WTC11 (cell line): ENCODE data around the gene RELT. TPM values are rescaled to one million over a fixed set of nuclear protein-coding genes. Genes with fewer than 3 reads are reported as not detected.

Source experiments
- ATAC-seq: fragments of 200-7000 bp; cut with Tn5 transposase; 2 replicates; pipeline ENCODE4 v1.10.0; 2021; ENCODE audit warnings: mild to moderate bottlenecking, moderate library complexity
- CTCF ChIA-PET: fragments of 300-600 bp; sonication (Branson Sonifier 250); formaldehyde crosslinking; loops from one replicate; lab custom pipeline; 2021; ENCODE audit warnings: antibody characterized with exemption; lab: Charles Lee
- POLR2A ChIA-PET: fragments of 350-600 bp; sonication (Branson Sonifier 250); formaldehyde crosslinking; loops from one replicate; lab custom pipeline; 2021; ENCODE audit warnings: antibody characterized with exemption; lab: Charles Lee
- DNase-seq: peaks from one replicate; pipeline ENCODE4 v3.0.0; 2021; ENCODE audit warnings: low spot score
- H3K27ac Mint-ChIP-seq: 2 replicates; pipeline ENCODE4 v1.8.0; 2021; ENCODE audit warnings: mixed read lengths
- H3K27me3 Mint-ChIP-seq: 2 replicates; pipeline ENCODE4 v1.8.0; 2021; ENCODE audit warnings: low read depth, mild to moderate bottlenecking, moderate library complexity, mixed read lengths
- H3K36me3 Mint-ChIP-seq: 2 replicates; pipeline ENCODE4 v1.8.0; 2021; ENCODE audit warnings: mixed read lengths
- H3K4me1 Mint-ChIP-seq: 2 replicates; pipeline ENCODE4 v1.8.0; 2022; ENCODE audit warnings: mixed read lengths
- H3K4me3 Mint-ChIP-seq: 2 replicates; pipeline ENCODE4 v1.8.0; 2021; ENCODE audit warnings: mild to moderate bottlenecking, moderate library complexity, mixed read lengths
- H3K9me3 Mint-ChIP-seq: 2 replicates; pipeline ENCODE4 v1.8.0; 2021; ENCODE audit warnings: mixed read lengths
- CBFB ChIP-seq: sonication (generic); formaldehyde crosslinking; IDR thresholded peaks from 2 replicates; pipeline ENCODE4 v1.8.1; 2022; ENCODE audit warnings: mild to moderate bottlenecking, low read depth, missing genetic modification reagents
- CREB1 ChIP-seq: sonication (generic); formaldehyde crosslinking; IDR thresholded peaks from 2 replicates; pipeline ENCODE4 v1.8.0; 2023; ENCODE audit warnings: mild to moderate bottlenecking, missing genetic modification reagents
- ESRRA ChIP-seq: sonication (generic); formaldehyde crosslinking; IDR thresholded peaks from 2 replicates; pipeline ENCODE4 v1.8.1; 2022; ENCODE audit warnings: mild to moderate bottlenecking, missing genetic modification reagents, borderline replicate concordance
- FOXJ3 ChIP-seq: sonication (generic); formaldehyde crosslinking; IDR thresholded peaks from 2 replicates; pipeline ENCODE4 v1.9.0; 2021; ENCODE audit warnings: missing genetic modification reagents, mild to moderate bottlenecking, borderline replicate concordance
- GABPB1 ChIP-seq: sonication (generic); formaldehyde crosslinking; IDR thresholded peaks from 2 replicates; pipeline ENCODE4 v1.8.1; 2023; ENCODE audit warnings: mild to moderate bottlenecking, missing genetic modification reagents
- JAZF1 ChIP-seq: fragments of 250-450 bp; sonication (Bioruptor Pico); IDR thresholded peaks from 2 replicates; pipeline ENCODE4 v1.9.0; 2021; ENCODE audit warnings: moderate library complexity, mild to moderate bottlenecking, inconsistent platforms
- NFE2L1 ChIP-seq: sonication (generic); formaldehyde crosslinking; IDR thresholded peaks from 2 replicates; pipeline ENCODE4 v1.8.1; 2023; ENCODE audit warnings: missing genetic modification reagents
- SMAD4 ChIP-seq: sonication (generic); formaldehyde crosslinking; IDR thresholded peaks from 2 replicates; pipeline ENCODE4 v1.8.0; 2022; ENCODE audit warnings: mild to moderate bottlenecking, missing genetic modification reagents
- TEAD4 ChIP-seq: sonication (generic); formaldehyde crosslinking; IDR thresholded peaks from 2 replicates; pipeline ENCODE4 v1.8.0; 2022; ENCODE audit warnings: mild to moderate bottlenecking, missing genetic modification reagents
- ZNF138 ChIP-seq: sonication (generic); formaldehyde crosslinking; conservative IDR thresholded peaks from 2 replicates; pipeline ENCODE4 v1.8.1; 2022; ENCODE audit warnings: mild to moderate bottlenecking, moderate library complexity, missing genetic modification reagents
- ZNF232 ChIP-seq: sonication (generic); formaldehyde crosslinking; IDR thresholded peaks from 2 replicates; pipeline ENCODE4 v1.8.0; 2022; ENCODE audit warnings: mild to moderate bottlenecking, missing genetic modification reagents
- ZNF317 ChIP-seq: sonication (generic); formaldehyde crosslinking; IDR thresholded peaks from 2 replicates; pipeline ENCODE4 v1.8.1; 2023; ENCODE audit warnings: low read depth, mild to moderate bottlenecking, moderate library complexity, missing genetic modification reagents, borderline replicate concordance
- ZNF423 ChIP-seq: fragments of 250-450 bp; sonication (Bioruptor Pico); IDR thresholded peaks from 2 replicates; pipeline ENCODE4 v2.1.2; 2022; ENCODE audit warnings: mild to moderate bottlenecking, moderate library complexity
- total RNA-seq: library from RNA; stranded (reverse); gene quantifications from 3 replicates; pipeline ENCODE4 v1.2.3, GENCODE V29; 2021
- TF ChIP-seq, protein P1 (sequence below): fragments of 200-600 bp; IDR thresholded peaks from 2 replicates; pipeline ENCODE4 v1.8.0; 2022; ENCODE audit warnings: antibody characterized with exemption
- TF ChIP-seq, protein P2 (sequence below): sonication (generic); formaldehyde crosslinking; IDR thresholded peaks from 2 replicates; pipeline ENCODE4 v1.8.1; 2023; ENCODE audit warnings: mild to moderate bottlenecking, moderate library complexity, missing genetic modification reagents
- TF ChIP-seq, protein P3 (sequence below): sonication (generic); formaldehyde crosslinking; IDR thresholded peaks from 2 replicates; pipeline ENCODE4 v1.8.1; 2022; ENCODE audit warnings: missing genetic modification reagents, borderline replicate concordance
- TF ChIP-seq, protein P4 (sequence below): sonication (generic); formaldehyde crosslinking; IDR thresholded peaks from 2 replicates; pipeline ENCODE4 v1.8.0; 2022; ENCODE audit warnings: mild to moderate bottlenecking, missing genetic modification reagents
- TF ChIP-seq, protein P5 (sequence below): fragments of 250-450 bp; sonication (Bioruptor Pico); conservative IDR thresholded peaks from 2 replicates; pipeline ENCODE4 v1.9.0; 2021; ENCODE audit warnings: mild to moderate bottlenecking
- TF ChIP-seq, protein P6 (sequence below): sonication (generic); formaldehyde crosslinking; IDR thresholded peaks from 2 replicates; pipeline ENCODE4 v1.8.0; 2022; ENCODE audit warnings: mild to moderate bottlenecking, missing genetic modification reagents
- TF ChIP-seq, protein P7 (sequence below): sonication (generic); formaldehyde crosslinking; IDR thresholded peaks from 2 replicates; pipeline ENCODE4 v1.8.1; 2022; ENCODE audit warnings: mild to moderate bottlenecking, missing genetic modification reagents, moderate library complexity, borderline replicate concordance
- TF ChIP-seq, protein P8 (sequence below): sonication (generic); formaldehyde crosslinking; IDR thresholded peaks from 2 replicates; pipeline ENCODE4 v1.8.1; 2023; ENCODE audit warnings: mild to moderate bottlenecking, missing genetic modification reagents, moderate library complexity

RELT gene
- total RNA-seq, 1 experiment from 2014 or later = 6.7 TPM

DNA sequence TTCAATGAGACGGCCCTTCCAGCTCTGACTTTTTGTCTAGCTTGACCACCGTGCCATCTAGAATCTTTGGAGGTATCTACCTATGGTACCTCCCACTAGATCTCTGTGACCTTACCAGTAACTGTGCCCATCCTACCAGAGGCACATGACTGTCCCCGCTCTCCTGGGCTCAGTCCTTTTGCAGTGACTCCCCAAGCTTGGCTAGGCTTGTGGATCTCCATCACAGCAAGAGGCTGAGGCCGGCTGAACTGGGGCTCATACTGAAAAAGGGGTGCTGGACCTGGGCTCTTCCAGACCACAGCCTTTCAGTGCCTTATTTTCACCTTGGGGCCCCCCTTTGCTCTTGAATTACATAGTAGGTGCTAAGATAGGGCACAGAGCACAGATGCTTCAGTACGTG, 27.3 kb downstream of the RELT start:
- no peaks in the 10 kb centered on the region for H3K9me3 Mint-ChIP-seq
- no peaks in the 10 kb centered on the region for H3K27me3 Mint-ChIP-seq
- peaks cover 5% of the 10 kb centered on the region; the same call in 1 of the 2 replicates for H3K36me3 Mint-ChIP-seq
- no peak overlapping the region for H3K4me3 Mint-ChIP-seq
- H3K27ac Mint-ChIP-seq = no peak overlapping the region
- POLR2A ChIA-PET = no interaction called here
- peaks cover 6% of the 10 kb centered on the region for H3K4me1 Mint-ChIP-seq
- no peak for DNase-seq
- TF ChIP-seq ESRRA (no peak), JAZF1 (no peak), FOXJ3 (CRISPR knock-in tag) (no peak)
- TF ChIP-seq, protein P1, sequence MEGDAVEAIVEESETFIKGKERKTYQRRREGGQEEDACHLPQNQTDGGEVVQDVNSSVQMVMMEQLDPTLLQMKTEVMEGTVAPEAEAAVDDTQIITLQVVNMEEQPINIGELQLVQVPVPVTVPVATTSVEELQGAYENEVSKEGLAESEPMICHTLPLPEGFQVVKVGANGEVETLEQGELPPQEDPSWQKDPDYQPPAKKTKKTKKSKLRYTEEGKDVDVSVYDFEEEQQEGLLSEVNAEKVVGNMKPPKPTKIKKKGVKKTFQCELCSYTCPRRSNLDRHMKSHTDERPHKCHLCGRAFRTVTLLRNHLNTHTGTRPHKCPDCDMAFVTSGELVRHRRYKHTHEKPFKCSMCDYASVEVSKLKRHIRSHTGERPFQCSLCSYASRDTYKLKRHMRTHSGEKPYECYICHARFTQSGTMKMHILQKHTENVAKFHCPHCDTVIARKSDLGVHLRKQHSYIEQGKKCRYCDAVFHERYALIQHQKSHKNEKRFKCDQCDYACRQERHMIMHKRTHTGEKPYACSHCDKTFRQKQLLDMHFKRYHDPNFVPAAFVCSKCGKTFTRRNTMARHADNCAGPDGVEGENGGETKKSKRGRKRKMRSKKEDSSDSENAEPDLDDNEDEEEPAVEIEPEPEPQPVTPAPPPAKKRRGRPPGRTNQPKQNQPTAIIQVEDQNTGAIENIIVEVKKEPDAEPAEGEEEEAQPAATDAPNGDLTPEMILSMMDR = 0 out of 2 replicates have a peak, but pooled peaks have one; percentile 1
- TF ChIP-seq, protein P2, sequence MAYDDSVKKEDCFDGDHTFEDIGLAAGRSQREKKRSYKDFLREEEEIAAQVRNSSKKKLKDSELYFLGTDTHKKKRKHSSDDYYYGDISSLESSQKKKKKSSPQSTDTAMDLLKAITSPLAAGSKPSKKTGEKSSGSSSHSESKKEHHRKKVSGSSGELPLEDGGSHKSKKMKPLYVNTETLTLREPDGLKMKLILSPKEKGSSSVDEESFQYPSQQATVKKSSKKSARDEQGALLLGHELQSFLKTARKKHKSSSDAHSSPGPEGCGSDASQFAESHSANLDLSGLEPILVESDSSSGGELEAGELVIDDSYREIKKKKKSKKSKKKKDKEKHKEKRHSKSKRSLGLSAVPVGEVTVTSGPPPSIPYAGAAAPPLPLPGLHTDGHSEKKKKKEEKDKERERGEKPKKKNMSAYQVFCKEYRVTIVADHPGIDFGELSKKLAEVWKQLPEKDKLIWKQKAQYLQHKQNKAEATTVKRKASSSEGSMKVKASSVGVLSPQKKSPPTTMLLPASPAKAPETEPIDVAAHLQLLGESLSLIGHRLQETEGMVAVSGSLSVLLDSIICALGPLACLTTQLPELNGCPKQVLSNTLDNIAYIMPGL (CRISPR knock-in tag) = no peak
- CTCF ChIA-PET = interaction anchor here (1.1 to 6.8 kb wide), 8 partner anchors 10 to 258 kb away, joined by 3 to 54 read pairs (median 11); no protein-coding TSS in a partner anchor
- no peak for ATAC-seq

DNA sequence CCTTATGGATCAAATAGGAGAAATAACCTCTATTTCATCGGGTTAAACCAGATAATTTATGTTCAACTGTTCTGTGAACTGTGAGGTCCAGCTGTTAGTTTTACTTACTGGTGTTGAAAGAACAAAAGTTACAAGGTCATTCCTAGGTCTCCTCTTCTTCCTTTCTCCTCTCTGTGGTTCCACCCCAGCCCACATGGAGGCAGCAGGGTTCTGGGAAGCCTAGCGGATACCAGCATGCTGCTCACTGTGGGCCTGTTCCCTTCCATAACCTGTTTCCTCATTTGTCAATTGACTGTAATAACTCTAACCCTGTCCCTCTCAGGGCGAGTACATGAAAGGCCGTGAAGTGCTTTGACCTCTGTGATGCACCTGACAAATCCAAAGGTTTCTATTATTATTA, 27.8 kb downstream of the RELT start:
- DNase-seq = peak; percentile 66
- peak; percentile 91 for ATAC-seq
- ChIA-PET CTCF (interaction anchor here (1.1 to 6.8 kb wide), 7 partner anchors 11 to 257 kb away, joined by 3 to 54 read pairs (median 10); no protein-coding TSS in a partner anchor), POLR2A (no interaction called here)
- Mint-ChIP-seq H3K4me1 (peaks cover 6% of the 10 kb centered on the region), H3K4me3 (no peak overlapping the region), H3K27me3 (no peaks in the 10 kb centered on the region), H3K27ac (no peak overlapping the region), H3K36me3 (peaks cover 9% of the 10 kb centered on the region), H3K9me3 (no peaks in the 10 kb centered on the region)
- TF ChIP-seq ZNF317 (no peak), SMAD4 (CRISPR knock-in tag) (no peak), ZNF138 (no peak), TEAD4 (CRISPR knock-in tag) (no peak), CBFB (CRISPR knock-in tag) (no peak), ZNF423 (CRISPR knock-in tag) (no peak), GABPB1 (no peak), ZNF232 (CRISPR knock-in tag) (no peak), CREB1 (no peak), NFE2L1 (CRISPR knock-in tag) (no peak)
- TF ChIP-seq, protein P3, sequence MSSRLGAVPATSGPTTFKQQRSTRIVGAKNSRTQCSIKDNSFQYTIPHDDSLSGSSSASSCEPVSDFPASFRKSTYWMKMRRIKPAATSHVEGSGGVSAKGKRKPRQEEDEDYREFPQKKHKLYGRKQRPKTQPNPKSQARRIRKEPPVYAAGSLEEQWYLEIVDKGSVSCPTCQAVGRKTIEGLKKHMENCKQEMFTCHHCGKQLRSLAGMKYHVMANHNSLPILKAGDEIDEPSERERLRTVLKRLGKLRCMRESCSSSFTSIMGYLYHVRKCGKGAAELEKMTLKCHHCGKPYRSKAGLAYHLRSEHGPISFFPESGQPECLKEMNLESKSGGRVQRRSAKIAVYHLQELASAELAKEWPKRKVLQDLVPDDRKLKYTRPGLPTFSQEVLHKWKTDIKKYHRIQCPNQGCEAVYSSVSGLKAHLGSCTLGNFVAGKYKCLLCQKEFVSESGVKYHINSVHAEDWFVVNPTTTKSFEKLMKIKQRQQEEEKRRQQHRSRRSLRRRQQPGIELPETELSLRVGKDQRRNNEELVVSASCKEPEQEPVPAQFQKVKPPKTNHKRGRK (CRISPR knock-in tag) = no peak
- TF ChIP-seq, protein P4, sequence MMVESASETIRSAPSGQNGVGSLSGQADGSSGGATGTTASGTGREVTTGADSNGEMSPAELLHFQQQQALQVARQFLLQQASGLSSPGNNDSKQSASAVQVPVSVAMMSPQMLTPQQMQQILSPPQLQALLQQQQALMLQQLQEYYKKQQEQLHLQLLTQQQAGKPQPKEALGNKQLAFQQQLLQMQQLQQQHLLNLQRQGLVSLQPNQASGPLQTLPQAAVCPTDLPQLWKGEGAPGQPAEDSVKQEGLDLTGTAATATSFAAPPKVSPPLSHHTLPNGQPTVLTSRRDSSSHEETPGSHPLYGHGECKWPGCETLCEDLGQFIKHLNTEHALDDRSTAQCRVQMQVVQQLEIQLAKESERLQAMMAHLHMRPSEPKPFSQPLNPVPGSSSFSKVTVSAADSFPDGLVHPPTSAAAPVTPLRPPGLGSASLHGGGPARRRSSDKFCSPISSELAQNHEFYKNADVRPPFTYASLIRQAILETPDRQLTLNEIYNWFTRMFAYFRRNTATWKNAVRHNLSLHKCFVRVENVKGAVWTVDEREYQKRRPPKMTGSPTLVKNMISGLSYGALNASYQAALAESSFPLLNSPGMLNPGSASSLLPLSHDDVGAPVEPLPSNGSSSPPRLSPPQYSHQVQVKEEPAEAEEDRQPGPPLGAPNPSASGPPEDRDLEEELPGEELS (CRISPR knock-in tag) = no peak
- TF ChIP-seq, protein P5, sequence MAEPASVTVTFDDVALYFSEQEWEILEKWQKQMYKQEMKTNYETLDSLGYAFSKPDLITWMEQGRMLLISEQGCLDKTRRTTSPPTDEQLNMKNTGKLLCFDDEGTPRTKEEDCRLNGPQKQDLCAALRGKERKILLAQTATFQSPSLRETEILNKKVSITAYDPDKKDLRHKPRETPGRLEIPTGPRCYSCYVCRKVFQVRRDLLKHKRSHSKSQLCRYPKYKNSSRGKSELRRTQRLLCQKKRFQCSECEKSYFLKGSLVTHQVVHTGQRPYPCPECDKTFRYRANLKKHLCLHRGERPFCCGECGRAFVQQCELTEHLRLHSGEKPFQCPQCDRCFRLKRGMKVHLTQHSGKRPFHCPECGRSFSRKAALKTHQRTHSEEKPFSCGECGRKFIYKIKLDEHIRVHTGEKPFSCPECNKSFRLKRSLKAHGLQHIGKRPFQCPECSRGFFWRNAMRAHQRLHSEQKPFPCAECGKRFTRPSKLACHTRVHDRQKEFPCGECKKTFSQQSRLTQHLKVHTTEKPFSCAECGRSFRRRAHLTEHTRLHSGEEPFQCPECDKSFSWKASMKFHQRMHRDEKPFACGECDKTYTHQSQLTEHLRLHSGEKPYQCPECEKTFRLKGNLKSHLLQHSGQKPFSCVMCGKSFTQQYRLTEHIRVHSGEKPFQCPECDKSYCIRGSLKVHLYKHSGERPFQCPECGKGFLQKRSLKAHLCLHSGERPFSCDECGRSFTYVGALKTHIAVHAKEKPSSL (CRISPR knock-in tag) = no peak
- TF ChIP-seq, protein P6, sequence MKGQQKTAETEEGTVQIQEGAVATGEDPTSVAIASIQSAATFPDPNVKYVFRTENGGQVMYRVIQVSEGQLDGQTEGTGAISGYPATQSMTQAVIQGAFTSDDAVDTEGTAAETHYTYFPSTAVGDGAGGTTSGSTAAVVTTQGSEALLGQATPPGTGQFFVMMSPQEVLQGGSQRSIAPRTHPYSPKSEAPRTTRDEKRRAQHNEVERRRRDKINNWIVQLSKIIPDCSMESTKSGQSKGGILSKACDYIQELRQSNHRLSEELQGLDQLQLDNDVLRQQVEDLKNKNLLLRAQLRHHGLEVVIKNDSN (CRISPR knock-in tag) = no peak
- TF ChIP-seq, protein P7, sequence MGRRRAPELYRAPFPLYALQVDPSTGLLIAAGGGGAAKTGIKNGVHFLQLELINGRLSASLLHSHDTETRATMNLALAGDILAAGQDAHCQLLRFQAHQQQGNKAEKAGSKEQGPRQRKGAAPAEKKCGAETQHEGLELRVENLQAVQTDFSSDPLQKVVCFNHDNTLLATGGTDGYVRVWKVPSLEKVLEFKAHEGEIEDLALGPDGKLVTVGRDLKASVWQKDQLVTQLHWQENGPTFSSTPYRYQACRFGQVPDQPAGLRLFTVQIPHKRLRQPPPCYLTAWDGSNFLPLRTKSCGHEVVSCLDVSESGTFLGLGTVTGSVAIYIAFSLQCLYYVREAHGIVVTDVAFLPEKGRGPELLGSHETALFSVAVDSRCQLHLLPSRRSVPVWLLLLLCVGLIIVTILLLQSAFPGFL (CRISPR knock-in tag) = no peak
- TF ChIP-seq, protein P8, sequence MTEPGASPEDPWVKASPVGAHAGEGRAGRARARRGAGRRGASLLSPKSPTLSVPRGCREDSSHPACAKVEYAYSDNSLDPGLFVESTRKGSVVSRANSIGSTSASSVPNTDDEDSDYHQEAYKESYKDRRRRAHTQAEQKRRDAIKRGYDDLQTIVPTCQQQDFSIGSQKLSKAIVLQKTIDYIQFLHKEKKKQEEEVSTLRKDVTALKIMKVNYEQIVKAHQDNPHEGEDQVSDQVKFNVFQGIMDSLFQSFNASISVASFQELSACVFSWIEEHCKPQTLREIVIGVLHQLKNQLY = no peak
